GM12874 (cell line): Measurements from ENCODE around the gene GEMIN8.

Experiments
- CTCF ChIP-seq: IDR thresholded peaks from 2 replicates; pipeline ENCODE4 v1.5.1; 2011; ENCODE audit warnings: low read depth, mild to moderate bottlenecking, control low read depth, low read length, moderate library complexity; ENCODE audit not compliant: insufficient read depth

GEMIN8 gene

DNA sequence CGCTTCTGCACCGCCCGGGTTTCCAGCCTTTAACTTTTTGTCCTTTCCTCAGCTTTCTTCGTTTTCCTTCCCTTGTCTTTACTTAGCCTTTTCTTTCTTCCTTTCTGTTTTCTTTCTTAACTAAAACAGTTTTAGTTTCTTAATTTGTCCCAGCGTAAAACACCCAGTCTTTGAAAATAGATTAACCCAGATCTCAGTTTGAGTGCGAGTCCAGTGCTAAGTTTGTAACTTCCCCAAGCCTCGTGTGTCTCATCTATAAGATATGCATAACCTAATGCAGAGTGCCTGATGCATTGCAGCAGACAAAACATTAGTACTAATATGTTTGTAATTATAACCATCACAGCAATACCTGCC, 460 bp upstream of the GEMIN8 start:
- no peak for TF ChIP-seq CTCF

- no peak for TF ChIP-seq CTCF
Measured at GRCh38 chrX:14029039-14029424, 660 bp downstream of the GEMIN8 start.

- TF ChIP-seq CTCF, result no peak
Measured at GRCh38 chrX:14028473-14028872, 1.2 kb downstream of the GEMIN8 start.

GRCh38 chrX:14027511-14028019, 2.1 kb downstream of the GEMIN8 start:
- TF ChIP-seq CTCF, result no peak

DNA sequence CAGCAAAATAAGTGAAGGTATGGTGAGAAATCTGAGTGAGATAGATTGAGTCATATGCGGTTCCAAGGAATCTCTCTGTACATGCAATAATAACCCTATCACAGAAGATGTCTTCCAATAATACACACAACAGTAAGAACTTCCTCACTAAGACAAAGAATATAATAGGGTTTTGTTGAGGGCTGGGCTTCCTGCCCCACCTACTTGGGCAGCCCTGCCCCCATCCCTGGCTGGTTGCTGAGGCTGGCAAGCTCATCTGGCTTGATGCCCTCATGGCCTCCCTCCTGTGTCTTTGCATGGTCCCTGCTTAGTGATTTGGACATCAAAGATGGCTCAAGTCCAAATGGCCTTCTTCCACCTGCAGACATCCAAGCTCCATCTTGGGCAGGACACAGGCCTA, 2.7 kb downstream of the GEMIN8 start:
- TF ChIP-seq CTCF, result no peak

DNA sequence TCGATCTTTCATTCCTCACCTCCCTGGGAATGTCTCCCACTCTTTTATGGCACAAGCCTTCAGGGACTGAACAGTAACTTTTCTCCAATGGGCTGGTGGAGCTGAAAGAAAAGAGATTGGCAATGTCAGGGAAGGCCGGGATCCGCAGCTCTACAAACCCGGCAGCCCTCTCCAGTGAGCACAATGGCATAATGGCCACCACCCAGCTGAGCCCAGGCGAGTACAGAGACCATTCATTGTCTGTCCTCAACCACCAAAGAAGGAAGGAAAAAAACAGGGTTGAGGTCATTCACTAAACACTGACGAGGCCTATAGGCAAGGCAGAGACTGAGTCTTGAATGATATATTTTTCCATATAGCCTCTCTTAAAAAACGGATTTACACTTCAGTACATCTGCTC, 3.6 kb downstream of the GEMIN8 start:
- TF ChIP-seq CTCF, result no peak

DNA sequence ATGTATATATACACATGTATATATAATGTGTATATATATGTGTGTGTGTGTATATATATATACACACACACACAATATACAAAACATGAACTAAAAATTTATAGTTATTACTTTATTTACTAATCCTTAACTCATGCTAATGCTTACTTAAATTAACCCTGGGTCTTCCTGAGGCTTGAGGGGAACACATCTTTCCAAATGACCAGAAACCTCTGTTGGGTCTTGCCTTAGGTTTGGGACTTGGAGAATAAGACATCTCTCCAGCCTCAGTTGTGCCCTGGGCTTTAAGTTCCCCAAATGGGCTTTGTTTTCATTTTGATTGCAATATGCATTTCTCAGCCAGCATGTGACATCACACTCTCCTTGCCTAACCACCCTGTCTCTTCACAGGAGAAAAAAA, 7.7 kb downstream of the GEMIN8 start:
- no peak for TF ChIP-seq CTCF

GRCh38 chrX:14017399-14017798, 12.3 kb downstream of the GEMIN8 start:
- no peak for TF ChIP-seq CTCF
